Endothelial cell of umbilical vein (primary cell): Measurements from ENCODE around the gene PIGQ. TPM values are rescaled to one million over a fixed set of nuclear protein-coding genes. Genes with fewer than 3 reads are reported as not detected.

Source experiments
- BruUV-seq: library from RNA; stranded (reverse); fragments of 400-500 nt; replicated peaks from 2 replicates; lab custom pipeline; 2021; lab: Mats Ljungman, UMichigan
- CTCF ChIA-PET: fragments of 300-600, 350-600 bp; sonication (Branson Sonifier 250); formaldehyde crosslinking; loops from one replicate; lab custom pipeline; 2021; ENCODE audit warnings: antibody characterized with exemption, inconsistent platforms; lab: Charles Lee
- POLR2A ChIA-PET: fragments of 300-600, 350-600 bp; sonication (Branson Sonifier 250); formaldehyde crosslinking; loops from one replicate; lab custom pipeline; 2021; ENCODE audit warnings: antibody characterized with exemption, inconsistent platforms; lab: Charles Lee
- DNase-seq: peaks from one replicate; pipeline ENCODE4 v3.0.0-alpha.2; 2011; ENCODE audit warnings: low read depth, low spot score
- FAIRE-seq: peaks from 2 replicates; lab custom pipeline; 2011; peaks lifted over from hg19 to GRCh38; lab: Jason Lieb, UNC
- H2AFZ ChIP-seq: 2 replicates; pipeline ENCODE4 v1.6.0; 2012; ENCODE audit warnings: low read depth, low read length, control low read depth, inconsistent platforms
- H3K27ac ChIP-seq: 2 replicates; pipeline ENCODE4 v1.5.1; 2011; ENCODE audit warnings: low read depth, mild to moderate bottlenecking, control low read depth, low read length, moderate library complexity; ENCODE audit not compliant: insufficient read depth
- H3K27me3 ChIP-seq, 2 experiments: 2 replicates each; pipeline versions ENCODE4 v1.6.0 to v1.6.1; 2011; ENCODE audit warnings: low read length in 2 of 2, mixed read lengths in 1 of 2; ENCODE audit not compliant: control insufficient read depth in 2 of 2, insufficient read depth in 2 of 2
- H3K36me3 ChIP-seq, 2 experiments: 2 replicates in 1 of 2; 3 replicates in 1 of 2; pipeline ENCODE4 v1.5.1; 2011; ENCODE audit warnings: low read length in 2 of 2, mild to moderate bottlenecking in 1 of 2, moderate library complexity in 1 of 2; ENCODE audit not compliant: control insufficient read depth in 2 of 2, insufficient read depth in 2 of 2; ENCODE audit errors: extremely low read depth in 1 of 2
- H3K4me1 ChIP-seq: 3 replicates; pipeline ENCODE4 v1.5.1; 2011; ENCODE audit warnings: mild to moderate bottlenecking, low read length; ENCODE audit not compliant: control insufficient read depth, insufficient read depth; ENCODE audit errors: extremely low read depth
- H3K4me2 ChIP-seq: 2 replicates; pipeline ENCODE4 v1.6.1; 2011; ENCODE audit warnings: low read length, control low read depth, mixed read lengths; ENCODE audit not compliant: insufficient read depth
- H3K4me3 ChIP-seq, 3 experiments: fragments of 200-600 bp in 1 of 3; sonication (generic), shearing (Covaris generic) in 1 of 3; replicated peaks in 1 of 3; 2 replicates each; pipeline ENCODE4 v1.5.1; 2011 to 2016; ENCODE audit warnings: control low read depth in 3 of 3, low read length in 3 of 3, mild to moderate bottlenecking in 2 of 3, inconsistent platforms in 1 of 3, low read depth in 1 of 3, moderate library complexity in 1 of 3; ENCODE audit not compliant: insufficient read depth in 1 of 3
- H3K79me2 ChIP-seq: 2 replicates; pipeline ENCODE4 v1.6.0; 2012; ENCODE audit warnings: low read length, inconsistent platforms; ENCODE audit not compliant: control insufficient read depth, insufficient read depth
- H3K9ac ChIP-seq: replicated peaks from 2 replicates; pipeline ENCODE3; 2011; ENCODE audit warnings: low read length, control low read depth; ENCODE audit not compliant: insufficient read depth; ENCODE audit errors: extremely low read depth
- H3K9me1 ChIP-seq: replicated peaks from 3 replicates; pipeline ENCODE4 v1.6.0; 2011; ENCODE audit warnings: mild to moderate bottlenecking, low read length; ENCODE audit not compliant: control insufficient read depth, insufficient read depth; ENCODE audit errors: extremely low read depth
- H3K9me3 ChIP-seq: replicated peaks from 2 replicates; pipeline ENCODE4 v1.5.1; 2012; ENCODE audit warnings: low read length, inconsistent platforms; ENCODE audit not compliant: control insufficient read depth, insufficient read depth
- H4K20me1 ChIP-seq: replicated peaks from 2 replicates; pipeline ENCODE3; 2011; ENCODE audit warnings: mild to moderate bottlenecking, low read length; ENCODE audit not compliant: control insufficient read depth, insufficient read depth; ENCODE audit errors: extremely low read depth
- EZH2 ChIP-seq: IDR thresholded peaks from 2 replicates; pipeline ENCODE4 v1.6.1; 2012; ENCODE audit warnings: borderline replicate concordance, low read depth, mild to moderate bottlenecking, moderate library complexity, low read length, inconsistent platforms; ENCODE audit not compliant: severe bottlenecking
- FOS ChIP-seq: IDR thresholded peaks from 2 replicates; pipeline ENCODE4 v1.6.1; 2011; ENCODE audit warnings: mild to moderate bottlenecking, low read length, moderate library complexity, borderline replicate concordance; ENCODE audit not compliant: insufficient read depth
- GATA2 ChIP-seq: IDR thresholded peaks from 2 replicates; pipeline ENCODE4 v1.7.0; 2011; ENCODE audit warnings: low read depth, mild to moderate bottlenecking, moderate library complexity, mixed read lengths, low read length; ENCODE audit not compliant: insufficient read length, insufficient read depth
- JUN ChIP-seq: IDR thresholded peaks from 2 replicates; pipeline ENCODE4 v1.6.1; 2011; ENCODE audit warnings: borderline replicate concordance, low read depth; ENCODE audit not compliant: insufficient read length, insufficient read depth
- MYC ChIP-seq: IDR thresholded peaks from one replicate; pipeline ENCODE4 v1.6.1; 2011; ENCODE audit warnings: mild to moderate bottlenecking, low read depth, low read length
- POLR2A ChIP-seq: IDR thresholded peaks from 2 replicates; pipeline ENCODE4 v1.6.1; 2012; ENCODE audit warnings: low read depth, mild to moderate bottlenecking, control low read depth, low read length
- POLR2AphosphoS5 ChIP-seq: IDR thresholded peaks from 2 replicates; pipeline ENCODE4 v1.6.1; 2012; ENCODE audit warnings: low read depth, mild to moderate bottlenecking, control low read depth, low read length, moderate library complexity; ENCODE audit not compliant: insufficient read depth
- dilution Hi-C: fragments of 300-500 bp; cut with MboI; formaldehyde crosslinking; loops from one replicate; pipeline ENCODE4 v1.15.0; 2019; ENCODE audit warnings: low sequenced_read_pairs; ENCODE audit not compliant: extremely low pct_ligation_motif_present
- intact Hi-C: fragments of 100-400 bp; cut with micrococcal nuclease; formaldehyde crosslinking; loops from one replicate; pipeline ENCODE4 v1.10.0; 2022
- polyA plus RNA-seq, 4 experiments: library from polyadenylated mRNA; depleted of rRNA in 3 of 4; stranded (reverse) in 3 of 4; unstranded in 1 of 4; fragments of >200 nt; gene quantifications; 2 replicates each; pipeline versions ENCODE4 v1.2.1 to v1.2.3, GENCODE V29; 2011 to 2012; ENCODE audit warnings: missing spikeins in 1 of 4
- total RNA-seq: library from RNA; stranded (reverse); gene quantifications from 2 replicates; pipeline ENCODE4 v1.2.3, GENCODE V29; 2021
- TF ChIP-seq, protein P1 (sequence below), 2 donors: IDR thresholded peaks; 1 replicate in 1 of 2; 2 replicates in 1 of 2; pipeline ENCODE4 v1.5.1; 2011; ENCODE audit warnings: low read length in 2 of 2, mild to moderate bottlenecking in 2 of 2, moderate library complexity in 2 of 2, control low read depth in 1 of 2, inconsistent platforms in 1 of 2, low read depth in 1 of 2; ENCODE audit not compliant: insufficient read depth in 1 of 2; ENCODE audit errors: extremely low read depth in 1 of 2
- TF ChIP-seq, protein P2 (sequence below): IDR thresholded peaks from 2 replicates; pipeline ENCODE4 v1.6.1; 2011; ENCODE audit not compliant: insufficient read depth, insufficient read length

Gene PIGQ
- total and polyA plus RNA-seq, 2 donors (not counting 3 experiments of a cell fraction or from before 2014, with no cell fraction given) = 66.9 to 67.7 TPM

DNA sequence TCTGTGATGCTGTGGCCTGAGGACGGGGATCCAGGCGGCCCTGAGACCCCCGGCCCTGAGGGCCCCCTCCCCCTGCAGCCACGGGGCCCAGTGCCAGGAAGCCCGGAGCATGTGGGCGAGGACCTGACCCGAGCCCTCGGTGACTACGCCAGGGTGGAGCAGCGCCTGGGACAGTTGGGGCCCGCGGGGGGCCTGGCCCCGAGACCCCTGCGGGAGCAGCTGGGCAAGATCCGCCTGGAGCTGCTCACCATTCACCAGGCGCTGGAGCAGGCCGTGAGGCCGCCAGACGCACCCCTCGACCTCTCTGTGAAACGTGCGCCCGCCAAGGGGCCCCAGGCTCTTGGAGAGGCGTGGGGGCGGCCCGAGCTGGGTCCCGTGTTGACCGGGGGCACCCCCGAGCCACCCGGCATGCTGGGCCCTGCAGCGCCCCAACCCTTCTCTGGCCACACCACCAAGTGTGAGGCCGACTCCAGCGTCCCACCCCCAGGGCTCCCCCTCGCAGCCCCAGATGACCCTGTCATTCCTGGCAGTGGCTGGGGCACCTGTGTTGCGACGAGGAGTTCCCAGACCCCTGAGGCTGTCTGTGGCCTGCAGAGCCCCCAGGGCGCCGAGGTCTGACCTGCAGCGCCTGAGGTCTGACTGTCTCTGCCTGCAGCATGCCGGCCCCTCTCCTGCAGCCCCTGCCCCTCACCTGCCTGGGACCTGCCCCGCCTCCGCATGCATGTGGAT, 4.9 kb upstream of the PIGQ start:
- dilution Hi-C loops = no loop called here
- CTCF ChIA-PET = no interaction called here
- no peak for DNase-seq

DNA sequence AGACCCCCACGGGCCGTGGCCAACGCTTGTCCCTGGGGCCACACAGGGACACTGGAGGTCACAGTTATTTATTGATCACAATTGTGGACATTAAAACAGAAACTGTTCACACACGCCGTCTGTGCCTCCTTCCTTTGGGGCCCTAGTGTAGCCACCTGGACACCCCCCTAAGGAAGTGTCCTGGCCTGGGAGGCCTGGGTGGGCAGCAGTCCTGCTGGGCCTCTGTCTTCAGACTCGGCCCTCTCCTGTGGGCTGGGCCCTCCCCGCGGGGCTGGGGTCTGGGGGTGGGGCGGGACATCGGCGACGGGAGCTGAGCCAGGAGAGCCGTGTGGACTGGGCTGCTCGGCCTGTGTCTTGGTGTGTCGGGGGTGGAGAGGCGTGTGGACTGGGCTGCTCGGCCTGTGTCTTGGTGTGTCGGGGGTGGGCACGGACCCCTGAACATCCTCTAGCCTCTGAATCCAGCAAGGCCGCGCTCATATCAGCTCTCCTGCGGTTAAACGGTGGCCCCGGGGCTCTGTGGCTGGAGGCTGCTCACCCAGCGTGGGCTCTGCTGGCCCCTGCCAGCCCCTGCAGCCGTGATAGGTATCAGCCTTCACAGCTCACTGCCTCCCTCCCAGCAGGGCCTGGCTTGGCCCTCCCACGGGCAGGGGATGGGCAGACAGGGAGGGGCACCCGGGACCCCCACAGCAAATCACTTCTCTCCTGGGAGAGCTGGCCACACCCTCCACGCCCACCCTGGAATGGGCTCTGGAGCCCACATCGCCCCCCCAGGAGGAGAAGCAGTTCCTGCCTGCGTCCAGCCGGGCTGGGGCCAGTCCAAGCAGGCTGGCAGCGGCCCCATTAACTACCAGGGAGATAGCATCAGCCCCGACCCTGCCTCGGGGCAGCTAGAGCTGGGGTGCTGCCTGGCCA, 4.1 kb upstream of the PIGQ start:
- intact Hi-C loops (loop anchor here (5.0 kb wide), 1 partner anchor 38 kb away; the partner anchor contains the start of gene CAPN15), dilution Hi-C loops (no loop called here)
- FAIRE-seq = no peak
- Histone ChIP-seq H3K4me3 (no peak overlapping the region), H3K36me3 (no peaks in the 10 kb centered on the region), H3K9ac (no peak overlapping the region), H3K4me1 (peaks cover 21% of the 10 kb centered on the region), H4K20me1 (no peaks in the 10 kb centered on the region), H2AFZ (no peak overlapping the region), H3K27ac (no peak overlapping the region), H3K27me3 (peaks cover 7 to 9% of the 10 kb centered on the region in 2 experiments), H3K9me1 (no peaks in the 10 kb centered on the region), H3K79me2 (peaks cover 6% of the 10 kb centered on the region), H3K9me3 (no peaks in the 10 kb centered on the region), H3K4me2 (no peak overlapping the region)
- no peak for DNase-seq
- TF ChIP-seq POLR2A (no peak), POLR2AphosphoS5 (no peak), GATA2 (no peak), JUN (no peak), EZH2 (no peak), FOS (no peak), MYC (no peak)
- TF ChIP-seq, protein P1, sequence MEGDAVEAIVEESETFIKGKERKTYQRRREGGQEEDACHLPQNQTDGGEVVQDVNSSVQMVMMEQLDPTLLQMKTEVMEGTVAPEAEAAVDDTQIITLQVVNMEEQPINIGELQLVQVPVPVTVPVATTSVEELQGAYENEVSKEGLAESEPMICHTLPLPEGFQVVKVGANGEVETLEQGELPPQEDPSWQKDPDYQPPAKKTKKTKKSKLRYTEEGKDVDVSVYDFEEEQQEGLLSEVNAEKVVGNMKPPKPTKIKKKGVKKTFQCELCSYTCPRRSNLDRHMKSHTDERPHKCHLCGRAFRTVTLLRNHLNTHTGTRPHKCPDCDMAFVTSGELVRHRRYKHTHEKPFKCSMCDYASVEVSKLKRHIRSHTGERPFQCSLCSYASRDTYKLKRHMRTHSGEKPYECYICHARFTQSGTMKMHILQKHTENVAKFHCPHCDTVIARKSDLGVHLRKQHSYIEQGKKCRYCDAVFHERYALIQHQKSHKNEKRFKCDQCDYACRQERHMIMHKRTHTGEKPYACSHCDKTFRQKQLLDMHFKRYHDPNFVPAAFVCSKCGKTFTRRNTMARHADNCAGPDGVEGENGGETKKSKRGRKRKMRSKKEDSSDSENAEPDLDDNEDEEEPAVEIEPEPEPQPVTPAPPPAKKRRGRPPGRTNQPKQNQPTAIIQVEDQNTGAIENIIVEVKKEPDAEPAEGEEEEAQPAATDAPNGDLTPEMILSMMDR (IDR thresholded peaks at IDR 0.05; ENCODE audit: extremely low read depth in 1 of 2, insufficient read depth in 1 of 2, low read depth in 1 of 2, low read length in 2 of 2) = no peak
- TF ChIP-seq, protein P2, sequence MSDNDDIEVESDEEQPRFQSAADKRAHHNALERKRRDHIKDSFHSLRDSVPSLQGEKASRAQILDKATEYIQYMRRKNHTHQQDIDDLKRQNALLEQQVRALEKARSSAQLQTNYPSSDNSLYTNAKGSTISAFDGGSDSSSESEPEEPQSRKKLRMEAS = no peak
- POLR2A ChIA-PET = no interaction called here
- no TSS peak for BruUV-seq
- CTCF ChIA-PET = interaction anchor here (1.9 kb wide), 1 partner anchor 10 kb away, joined by 9 read pairs; no protein-coding TSS in a partner anchor

More for the DNA sequence above, 4.9 kb upstream of the PIGQ start:
- Histone ChIP-seq H3K4me3 (no peak overlapping the region), H3K4me1 (peaks cover 18% of the 10 kb centered on the region), H3K9me1 (no peaks in the 10 kb centered on the region), H3K27me3 (peaks cover 7 to 10% of the 10 kb centered on the region in 2 experiments), H2AFZ (no peak overlapping the region), H4K20me1 (no peaks in the 10 kb centered on the region), H3K79me2 (no peaks in the 10 kb centered on the region), H3K36me3 (no peaks in the 10 kb centered on the region), H3K27ac (no peak overlapping the region), H3K4me2 (no peak overlapping the region), H3K9me3 (no peaks in the 10 kb centered on the region), H3K9ac (no peak overlapping the region)
- TF ChIP-seq POLR2AphosphoS5 (no peak), EZH2 (no peak), JUN (no peak)
- intact Hi-C loops = loop anchor here (5.0 kb wide), 1 partner anchor 38 kb away; the partner anchor contains the start of gene CAPN15
- BruUV-seq = no TSS peak
- POLR2A ChIA-PET = no interaction called here
- FAIRE-seq = no peak
